Left lung (tissue), 10 donors: ENCODE results near the gene CEP192. TPM values are rescaled to one million over a fixed set of nuclear protein-coding genes. Genes with fewer than 3 reads are reported as not detected.

ENCODE experiments used
- ATAC-seq: fragments of 200-7000 bp; cut with Tn5 transposase; one replicate; pipeline ENCODE4 v1.9.1; 2020; ENCODE audit warnings: moderate library complexity
- DNase-seq, 4 donors: peaks; one replicate each; pipeline ENCODE4 v3.0.0-alpha.2; 2013 to 2020
- H3K27ac ChIP-seq, 2 donors: fragments of 200-600 bp; sonication (generic) in 1 of 2; one replicate each; pipeline versions ENCODE4 v1.5.0 to v1.8.0; 2020 to 2021
- H3K27me3 ChIP-seq, 2 donors: fragments of 200-600 bp; sonication (generic) in 1 of 2; one replicate each; pipeline versions ENCODE4 v1.5.0 to v1.8.0; 2020 to 2021
- H3K36me3 ChIP-seq, 2 donors: fragments of 200-600 bp; sonication (generic) in 1 of 2; one replicate each; pipeline versions ENCODE4 v1.5.0 to v1.8.0; 2020 to 2021
- H3K4me1 ChIP-seq, 2 donors: fragments of 200-600 bp; one replicate each; pipeline ENCODE4 v1.8.0; 2021
- H3K4me3 ChIP-seq, 2 donors: fragments of 200-600 bp; sonication (generic) in 1 of 2; one replicate each; pipeline versions ENCODE4 v1.5.0 to v1.8.0; 2020 to 2021; ENCODE audit warnings: mild to moderate bottlenecking in 1 of 2
- H3K9me3 ChIP-seq, 2 donors: fragments of 200-600 bp; sonication (generic) in 1 of 2; one replicate each; pipeline versions ENCODE4 v1.5.0 to v1.8.0; 2020 to 2021
- CTCF ChIP-seq, 2 donors: fragments of 200-600 bp; sonication (generic) in 1 of 2; IDR thresholded peaks; one replicate each; pipeline versions ENCODE4 v1.5.0 to v1.8.0; 2021; ENCODE audit warnings: antibody characterized with exemption in 2 of 2
- intact Hi-C, 2 donors: fragments of 100-400 bp; cut with DNase I; formaldehyde crosslinking; loops; one replicate each; pipeline versions ENCODE4 v1.11.2 to v1.14.2; 2022
- polyA plus RNA-seq, 6 donors: library from polyadenylated mRNA; unstranded; fragments of 120-200 nt; gene quantifications; one replicate each; pipeline ENCODE4 v1.2.1, GENCODE V29; 2013; ENCODE audit not compliant: insufficient read length in 6 of 6
- total RNA-seq, 2 donors: library from RNA; stranded (reverse); fragmentation: NEBNext Ultra II Directional; extraction: Animal tissue kit (Norgen Biotek cat#: 25700); gene quantifications; one replicate each; pipeline ENCODE4 v1.2.1, GENCODE V29; 2021
- donor health status: DM: no; HTN: yes; CAD: no.
- donor health status: DM: no; HTN: no; CAD: no.

CEP192 gene
- total and polyA plus RNA-seq, 8 donors = 22.0 to 57.5 (median 45.7) TPM

- no peak for ATAC-seq
- peak overlapping the region in 1 of 2 donors; percentile 95 for H3K4me3 ChIP-seq
- no peak for TF ChIP-seq CTCF (IDR thresholded peaks at IDR 0.05)
Observed at GRCh38 chr18:12990123-12990475, 1.1 kb upstream of the CEP192 start.

GRCh38 chr18:12990641-12990966 is 558 bp upstream of the CEP192 start:
- Histone ChIP-seq H3K9me3 (no peaks in the 10 kb centered on the region), H3K4me1 (peaks cover 13 to 27% of the 10 kb centered on the region in 2 donors), H3K27ac (peak overlapping the region; percentile 91 to 95), H3K36me3 (peaks cover 0 to 7% of the 10 kb centered on the region in 2 donors), H3K27me3 (no peaks in the 10 kb centered on the region), H3K4me3 (peak overlapping the region; percentile 77 to 95)
- TF ChIP-seq CTCF (IDR thresholded peaks at IDR 0.05) = no peak
- intact Hi-C loops = no loop called here
- ATAC-seq = peak; percentile 3
- DNase-seq = no peak

More at GRCh38 chr18:12990123-12990475, 1.1 kb upstream of the CEP192 start:
- intact Hi-C loops = no loop called here
- Histone ChIP-seq H3K9me3 (no peaks in the 10 kb centered on the region), H3K36me3 (peaks cover 0 to 9% of the 10 kb centered on the region in 2 donors), H3K4me1 (peaks cover 13 to 27% of the 10 kb centered on the region in 2 donors), H3K27ac (peak overlapping the region in 1 of 2 donors; percentile 95), H3K27me3 (no peaks in the 10 kb centered on the region)
- no peak for DNase-seq

- Histone ChIP-seq H3K36me3 (peaks cover 0 to 2% of the 10 kb centered on the region in 2 donors), H3K27me3 (no peaks in the 10 kb centered on the region), H3K27ac (peak overlapping the region; percentile 91 to 95), H3K9me3 (no peaks in the 10 kb centered on the region), H3K4me3 (peak overlapping the region; percentile 77 to 95), H3K4me1 (peaks cover 13 to 27% of the 10 kb centered on the region in 2 donors)
- intact Hi-C loops = no loop called here
- DNase-seq = no peak
- no peak for TF ChIP-seq CTCF (IDR thresholded peaks at IDR 0.05)
- ATAC-seq = no peak
Observed at GRCh38 chr18:12991821-12992179, 638 bp downstream of the CEP192 start.

- Histone ChIP-seq H3K4me3 (no peak overlapping the region), H3K36me3 (no peaks in the 10 kb centered on the region), H3K4me1 (peaks cover 13 to 27% of the 10 kb centered on the region in 2 donors), H3K9me3 (no peaks in the 10 kb centered on the region), H3K27ac (no peak overlapping the region), H3K27me3 (no peaks in the 10 kb centered on the region)
- DNase-seq = no peak
- TF ChIP-seq CTCF (IDR thresholded peaks at IDR 0.05) = no peak
- no peak for ATAC-seq
- intact Hi-C loops = no loop called here
Observed at GRCh38 chr18:12993439-12993838, 2.3 kb downstream of the CEP192 start.

GRCh38 chr18:12995424-12995823 is 4.3 kb downstream of the CEP192 start:
- intact Hi-C loops = no loop called here
- TF ChIP-seq CTCF (IDR thresholded peaks at IDR 0.05) = no peak
- Histone ChIP-seq H3K4me3 (no peak overlapping the region), H3K36me3 (peaks cover 0 to 5% of the 10 kb centered on the region in 2 donors), H3K27me3 (no peaks in the 10 kb centered on the region), H3K9me3 (no peaks in the 10 kb centered on the region), H3K4me1 (peaks cover 10 to 19% of the 10 kb centered on the region in 2 donors), H3K27ac (no peak overlapping the region)
- DNase-seq (no peak), ATAC-seq (no peak)
